Liver (tissue), 9 donors: ENCODE results near the gene AGBL4. TPM values are rescaled to one million over a fixed set of nuclear protein-coding genes. Genes with fewer than 3 reads are reported as not detected.

Experiments used
- DNase-seq: peaks from one replicate; pipeline ENCODE4 v3.0.0-alpha.2; 2017; ENCODE audit warnings: low spot score
- H3K27ac ChIP-seq, 2 donors: one replicate each; pipeline ENCODE4 v1.7.0; 2013; ENCODE audit warnings: inconsistent platforms in 2 of 2, low read length in 2 of 2, control low read depth in 1 of 2, low read depth in 1 of 2, mild to moderate bottlenecking in 1 of 2
- H3K27me3 ChIP-seq, 4 donors: one replicate each; pipeline versions ENCODE4 v1.6.1 to v1.7.0; 2013; ENCODE audit warnings: low read length in 3 of 4, inconsistent platforms in 1 of 4, mild to moderate bottlenecking in 1 of 4, moderate library complexity in 1 of 4; ENCODE audit not compliant: control insufficient read depth in 4 of 4, insufficient read depth in 4 of 4
- H3K36me3 ChIP-seq, 4 donors: one replicate each; pipeline versions ENCODE4 v1.6.1 to v1.7.0; 2013; ENCODE audit warnings: low read length in 3 of 4, mild to moderate bottlenecking in 3 of 4, low read depth in 1 of 4, moderate library complexity in 1 of 4; ENCODE audit not compliant: control insufficient read depth in 4 of 4, insufficient read depth in 3 of 4
- H3K4me1 ChIP-seq, 4 donors: one replicate each; pipeline versions ENCODE4 v1.6.1 to v1.7.0; 2013; ENCODE audit warnings: low read length in 3 of 4, mild to moderate bottlenecking in 3 of 4, moderate library complexity in 1 of 4; ENCODE audit not compliant: control insufficient read depth in 4 of 4, insufficient read depth in 4 of 4
- H3K4me3 ChIP-seq, 3 donors: one replicate each; pipeline versions ENCODE4 v1.6.1 to v1.7.0; 2013; ENCODE audit warnings: low read length in 3 of 3, control low read depth in 1 of 3, low read depth in 1 of 3, mild to moderate bottlenecking in 1 of 3
- H3K9ac ChIP-seq, 2 donors: one replicate each; pipeline ENCODE4 v1.7.0; 2013; ENCODE audit warnings: low read length in 2 of 2, mild to moderate bottlenecking in 2 of 2, moderate library complexity in 2 of 2, control low read depth in 1 of 2, low read depth in 1 of 2
- H3K9me3 ChIP-seq, 4 donors: one replicate each; pipeline versions ENCODE4 v1.6.1 to v1.7.0; 2013; ENCODE audit warnings: low read length in 3 of 4; ENCODE audit not compliant: control insufficient read depth in 4 of 4
- ATF3 ChIP-seq: IDR thresholded peaks from 2 replicates; pipeline ENCODE4 v1.6.1; 2016; ENCODE audit warnings: antibody characterized with exemption
- HNF4A ChIP-seq, 2 donors: conservative IDR thresholded peaks; 2 replicates each; pipeline ENCODE4 v1.6.1; 2016; ENCODE audit warnings: antibody characterized with exemption in 2 of 2, mild to moderate bottlenecking in 2 of 2
- JUND ChIP-seq, 2 donors: IDR thresholded peaks; 2 replicates each; pipeline ENCODE4 v1.6.1; 2016; ENCODE audit warnings: antibody characterized with exemption in 2 of 2
- MAX ChIP-seq: IDR thresholded peaks from 2 replicates; pipeline ENCODE4 v1.6.1; 2016; ENCODE audit warnings: antibody characterized with exemption
- REST ChIP-seq: IDR thresholded peaks from 2 replicates; pipeline ENCODE4 v1.6.1; 2016; ENCODE audit warnings: antibody characterized with exemption, mild to moderate bottlenecking
- TAF1 ChIP-seq: conservative IDR thresholded peaks from 2 replicates; pipeline ENCODE4 v1.6.1; 2016; ENCODE audit warnings: antibody characterized with exemption, mild to moderate bottlenecking
- YY1 ChIP-seq: IDR thresholded peaks from 2 replicates; pipeline ENCODE4 v1.6.1; 2016; ENCODE audit warnings: antibody characterized with exemption, mild to moderate bottlenecking
- WGBS: extraction: QIAGEN DNeasy Blood & Tissue Kit; methylation state at CpG from one replicate; pipeline ENCODE4 v1.1.7; 2013; 5-methylcytosine and 5-hydroxymethylcytosine counted together
- polyA plus RNA-seq, 2 donors: library from polyadenylated mRNA; stranded (reverse) in 1 of 2; unstranded in 1 of 2; fragments of 200-250 nt in 1 of 2; fragments of >200 nt in 1 of 2; fragmentation: Nextera tagmentation in 1 of 2; extraction: Ambion mirVana in 1 of 2; gene quantifications; one replicate each; pipeline versions ENCODE4 v1.2.1 to v1.2.3, GENCODE V29; 2013 to 2015
- total RNA-seq, 2 donors: library from RNA; depleted of rRNA; stranded (reverse); fragments of >200 nt; gene quantifications; one replicate each; pipeline ENCODE4 v1.2.3, GENCODE V29; 2014
- donor health status: healthy.
- donor health status: healthy.
- donor health status: healthy.
- donor health status: healthy.
- donor health status: healthy.

AGBL4 gene
- total and polyA plus RNA-seq, 4 donors: 0.75 to 0.76 TPM; not detected in 2

- DNase-seq: no peak
- Histone ChIP-seq H3K27ac (no peak overlapping the region), H3K9me3 (no peaks in the 10 kb centered on the region), H3K4me3 (no peak overlapping the region), H3K27me3 (peaks cover 0 to 4% (median 0%) of the 10 kb centered on the region in 4 donors), H3K36me3 (no peaks in the 10 kb centered on the region), H3K4me1 (no peaks in the 10 kb centered on the region), H3K9ac (no peak overlapping the region)
- TF ChIP-seq MAX: no peak
- no peak for TF ChIP-seq REST
Measured at GRCh38 chr1:48761411-48761810, 1262.3 kb downstream of the AGBL4 start.

- Histone ChIP-seq H3K4me1 (no peaks in the 10 kb centered on the region), H3K27ac (no peak overlapping the region), H3K4me3 (no peak overlapping the region), H3K9me3 (no peaks in the 10 kb centered on the region), H3K27me3 (peaks cover 0 to 4% (median 0%) of the 10 kb centered on the region in 4 donors), H3K36me3 (no peaks in the 10 kb centered on the region), H3K9ac (no peak overlapping the region)
- TF ChIP-seq MAX (no peak), REST (no peak)
- 70% methylated on average over 7 of the region's 7 CpGs for WGBS
- no peak for DNase-seq
Measured at GRCh38 chr1:48760857-48761256, 1262.9 kb downstream of the AGBL4 start.

- no peaks in the 10 kb centered on the region for H3K4me1 ChIP-seq
- no peak overlapping the region for H3K9ac ChIP-seq
- no peak overlapping the region for H3K4me3 ChIP-seq
- no peak overlapping the region for H3K27ac ChIP-seq
- peaks cover 0 to 6% (median 0%) of the 10 kb centered on the region in 4 donors for H3K27me3 ChIP-seq
- no peaks in the 10 kb centered on the region for H3K9me3 ChIP-seq
- TF ChIP-seq TAF1 (no peak), JUND (IDR thresholded peaks at IDR 0.05) (no peak), ATF3 (no peak), HNF4A (conservative IDR thresholded peaks at IDR 0.05) (no peak), YY1 (no peak)
- WGBS: 96% methylated on average over 18 of the region's 18 CpGs
- DNase-seq: no peak
- no peaks in the 10 kb centered on the region for H3K36me3 ChIP-seq
Measured at GRCh38 chr1:48758976-48759375, 1264.8 kb downstream of the AGBL4 start.
